Calu3 (cell line): ENCODE data around the gene RPS25. TPM values are rescaled to one million over a fixed set of nuclear protein-coding genes. Genes with fewer than 3 reads are reported as not detected.

ENCODE experiments used
- BruUV-seq: library from RNA; stranded (reverse); fragments of 400-500 nt; replicated peaks from 2 replicates; lab custom pipeline; 2021; lab: Mats Ljungman, UMichigan
- CTCF ChIA-PET: fragments of 300-600 bp; sonication (Branson Sonifier 250); formaldehyde crosslinking; loops from one replicate; lab custom pipeline; 2022; ENCODE audit warnings: antibody characterized with exemption; lab: Charles Lee
- DNase-seq: peaks from one replicate; pipeline ENCODE4 v3.0.0; 2022
- H3K27ac Mint-ChIP-seq: one replicate; pipeline ENCODE4 v1.8.0; 2022; ENCODE audit warnings: mixed read lengths; ENCODE audit not compliant: unreplicated experiment
- H3K27me3 Mint-ChIP-seq: one replicate; pipeline ENCODE4 v1.8.0; 2022; ENCODE audit warnings: mixed read lengths; ENCODE audit not compliant: unreplicated experiment
- H3K36me3 Mint-ChIP-seq: one replicate; pipeline ENCODE4 v1.8.0; 2022; ENCODE audit warnings: mild to moderate bottlenecking, moderate library complexity, mixed read lengths; ENCODE audit not compliant: insufficient read depth, unreplicated experiment
- H3K4me1 Mint-ChIP-seq: one replicate; pipeline ENCODE4 v1.8.0; 2022; ENCODE audit warnings: mild to moderate bottlenecking, low read depth, mixed read lengths; ENCODE audit not compliant: unreplicated experiment
- H3K4me3 Mint-ChIP-seq: one replicate; pipeline ENCODE4 v1.8.0; 2022; ENCODE audit warnings: mild to moderate bottlenecking, low read depth, moderate library complexity, mixed read lengths; ENCODE audit not compliant: unreplicated experiment
- H3K9me3 Mint-ChIP-seq: one replicate; pipeline ENCODE4 v1.8.0; 2022; ENCODE audit warnings: low read depth, mixed read lengths; ENCODE audit not compliant: unreplicated experiment
- CTCF ChIP-seq: fragments of 200-600 bp; IDR thresholded peaks from one replicate; pipeline ENCODE4 v1.8.0; 2022; ENCODE audit warnings: antibody characterized with exemption; ENCODE audit not compliant: unreplicated experiment
- intact Hi-C: fragments of 100-400 bp; cut with micrococcal nuclease; formaldehyde crosslinking; loops from one replicate; pipeline ENCODE4 v1.10.0; 2022; ENCODE audit not compliant: unreplicated experiment
- total RNA-seq: library from RNA; stranded (reverse); gene quantifications from 2 replicates; pipeline ENCODE4 v1.2.3, GENCODE V29; 2022

The RPS25 gene
- total RNA-seq, 1 experiment from 2014 or later: 510 TPM

DNA sequence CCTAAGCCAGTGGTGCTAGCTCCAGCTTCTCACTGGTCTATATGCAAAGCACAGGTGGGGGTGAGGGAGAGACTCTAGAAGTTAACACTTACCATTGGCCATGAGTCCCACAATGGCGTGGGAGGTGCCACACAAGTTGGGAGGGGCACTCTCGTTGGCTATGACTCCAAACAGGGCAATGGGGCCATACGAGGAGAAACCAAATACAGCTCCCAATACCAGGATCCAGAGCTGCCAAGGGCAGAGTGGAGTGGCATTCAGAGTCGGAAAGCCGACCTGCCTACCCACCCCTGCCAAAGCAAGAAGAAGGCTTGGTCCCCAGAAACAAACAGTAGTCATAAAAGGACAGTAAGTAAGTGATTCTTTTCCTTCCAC is 6.9 kb upstream of the RPS25 start:
- Mint-ChIP-seq H3K27ac (no peak overlapping the region), H3K4me3 (no peak overlapping the region), H3K36me3 (peaks cover 39% of the 10 kb centered on the region), H3K27me3 (no peaks in the 10 kb centered on the region), H3K4me1 (peaks cover 27% of the 10 kb centered on the region), H3K9me3 (no peaks in the 10 kb centered on the region)
- BruUV-seq: no TSS peak
- intact Hi-C loops: no loop called here
- CTCF ChIA-PET: no interaction called here
- no peak for TF ChIP-seq CTCF
- DNase-seq: no peak

- H3K9me3 Mint-ChIP-seq: no peaks in the 10 kb centered on the region
- BruUV-seq: no TSS peak
- CTCF ChIA-PET: no interaction called here
- DNase-seq: no peak
- intact Hi-C loops: no loop called here
- H3K36me3 Mint-ChIP-seq: peaks cover 39% of the 10 kb centered on the region
- no peak overlapping the region for H3K4me3 Mint-ChIP-seq
- H3K4me1 Mint-ChIP-seq: peaks cover 27% of the 10 kb centered on the region
- TF ChIP-seq CTCF: no peak
- no peaks in the 10 kb centered on the region for H3K27me3 Mint-ChIP-seq
- no peak overlapping the region for H3K27ac Mint-ChIP-seq
Observed at GRCh38 chr11:119024430-119025098, 6.4 kb upstream of the RPS25 start.

GRCh38 chr11:119023741-119024140 is 5.6 kb upstream of the RPS25 start:
- no peak for DNase-seq
- H3K4me3 Mint-ChIP-seq: no peak overlapping the region
- no peaks in the 10 kb centered on the region for H3K27me3 Mint-ChIP-seq
- TF ChIP-seq CTCF: no peak
- CTCF ChIA-PET: no interaction called here
- H3K9me3 Mint-ChIP-seq: no peaks in the 10 kb centered on the region
- intact Hi-C loops: no loop called here
- peaks cover 18% of the 10 kb centered on the region for H3K4me1 Mint-ChIP-seq
- no TSS peak for BruUV-seq
- peaks cover 40% of the 10 kb centered on the region for H3K36me3 Mint-ChIP-seq
- H3K27ac Mint-ChIP-seq: no peak overlapping the region

DNA sequence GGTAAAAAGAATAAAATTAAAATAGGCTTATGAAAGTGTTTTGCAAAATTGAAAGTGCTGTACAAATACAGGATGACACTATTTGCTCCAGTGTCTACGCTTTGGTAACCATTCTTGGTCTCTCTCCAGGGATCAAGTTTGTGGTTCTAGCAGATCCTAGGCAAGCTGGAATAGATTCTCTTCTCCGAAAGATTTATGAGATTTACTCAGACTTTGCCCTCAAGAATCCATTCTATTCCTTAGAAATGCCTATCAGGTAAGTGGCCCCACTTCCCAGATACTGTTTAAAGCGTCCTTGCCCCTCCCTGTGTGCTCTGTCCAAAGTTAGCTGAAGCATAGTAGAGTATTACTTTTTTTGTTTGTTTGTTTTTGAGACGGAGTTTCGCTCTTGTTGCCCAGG is 3.5 kb upstream of the RPS25 start:
- intact Hi-C loops: no loop called here
- Mint-ChIP-seq H3K27me3 (no peaks in the 10 kb centered on the region), H3K9me3 (no peaks in the 10 kb centered on the region), H3K36me3 (peaks cover 59% of the 10 kb centered on the region), H3K4me3 (no peak overlapping the region), H3K4me1 (peaks cover 7% of the 10 kb centered on the region), H3K27ac (no peak overlapping the region)
- TF ChIP-seq CTCF: no peak
- DNase-seq: no peak
- CTCF ChIA-PET: no interaction called here
- no TSS peak for BruUV-seq
